Endothelial cell of umbilical vein (primary cell): Measurements from ENCODE around the gene TADA2B.

Experiments
- EZH2 ChIP-seq: IDR thresholded peaks from 2 replicates; pipeline ENCODE4 v1.6.1; 2012; ENCODE audit warnings: borderline replicate concordance, low read depth, mild to moderate bottlenecking, moderate library complexity, low read length, inconsistent platforms; ENCODE audit not compliant: severe bottlenecking
- FOS ChIP-seq: IDR thresholded peaks from 2 replicates; pipeline ENCODE4 v1.6.1; 2011; ENCODE audit warnings: mild to moderate bottlenecking, low read length, moderate library complexity, borderline replicate concordance; ENCODE audit not compliant: insufficient read depth
- GATA2 ChIP-seq: IDR thresholded peaks from 2 replicates; pipeline ENCODE4 v1.7.0; 2011; ENCODE audit warnings: low read depth, mild to moderate bottlenecking, moderate library complexity, mixed read lengths, low read length; ENCODE audit not compliant: insufficient read length, insufficient read depth
- JUN ChIP-seq: IDR thresholded peaks from 2 replicates; pipeline ENCODE4 v1.6.1; 2011; ENCODE audit warnings: borderline replicate concordance, low read depth; ENCODE audit not compliant: insufficient read length, insufficient read depth
- MYC ChIP-seq: IDR thresholded peaks from one replicate; pipeline ENCODE4 v1.6.1; 2011; ENCODE audit warnings: mild to moderate bottlenecking, low read depth, low read length
- POLR2A ChIP-seq: IDR thresholded peaks from 2 replicates; pipeline ENCODE4 v1.6.1; 2012; ENCODE audit warnings: low read depth, mild to moderate bottlenecking, control low read depth, low read length
- POLR2AphosphoS5 ChIP-seq: IDR thresholded peaks from 2 replicates; pipeline ENCODE4 v1.6.1; 2012; ENCODE audit warnings: low read depth, mild to moderate bottlenecking, control low read depth, low read length, moderate library complexity; ENCODE audit not compliant: insufficient read depth
- TF ChIP-seq, protein P1 (sequence below), 2 donors: IDR thresholded peaks; 1 replicate in 1 of 2; 2 replicates in 1 of 2; pipeline ENCODE4 v1.5.1; 2011; ENCODE audit warnings: low read length in 2 of 2, mild to moderate bottlenecking in 2 of 2, moderate library complexity in 2 of 2, control low read depth in 1 of 2, inconsistent platforms in 1 of 2, low read depth in 1 of 2; ENCODE audit not compliant: insufficient read depth in 1 of 2; ENCODE audit errors: extremely low read depth in 1 of 2
- TF ChIP-seq, protein P2 (sequence below): IDR thresholded peaks from 2 replicates; pipeline ENCODE4 v1.6.1; 2011; ENCODE audit not compliant: insufficient read depth, insufficient read length

DNA sequence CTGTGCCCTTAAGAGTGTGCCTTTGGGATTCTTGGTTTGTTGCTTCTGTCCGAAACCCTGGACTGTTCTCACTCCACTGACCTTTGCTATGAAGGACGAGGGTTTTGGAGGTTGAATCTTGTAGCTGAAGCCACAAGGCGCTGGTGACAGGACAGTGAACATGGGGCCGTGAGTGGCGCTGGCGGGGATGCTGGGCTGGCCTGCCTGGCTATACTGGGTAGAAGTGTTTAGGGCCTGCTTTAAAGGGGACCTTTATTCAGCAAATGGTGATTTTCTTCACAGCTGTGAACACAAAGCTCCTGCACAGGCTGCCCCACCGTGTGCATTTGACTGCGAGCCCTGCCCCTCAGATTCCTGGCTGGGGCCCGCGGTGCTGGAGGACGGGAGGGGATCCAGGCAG lies 27.1 kb upstream of the TADA2B start:
- TF ChIP-seq, protein P1, sequence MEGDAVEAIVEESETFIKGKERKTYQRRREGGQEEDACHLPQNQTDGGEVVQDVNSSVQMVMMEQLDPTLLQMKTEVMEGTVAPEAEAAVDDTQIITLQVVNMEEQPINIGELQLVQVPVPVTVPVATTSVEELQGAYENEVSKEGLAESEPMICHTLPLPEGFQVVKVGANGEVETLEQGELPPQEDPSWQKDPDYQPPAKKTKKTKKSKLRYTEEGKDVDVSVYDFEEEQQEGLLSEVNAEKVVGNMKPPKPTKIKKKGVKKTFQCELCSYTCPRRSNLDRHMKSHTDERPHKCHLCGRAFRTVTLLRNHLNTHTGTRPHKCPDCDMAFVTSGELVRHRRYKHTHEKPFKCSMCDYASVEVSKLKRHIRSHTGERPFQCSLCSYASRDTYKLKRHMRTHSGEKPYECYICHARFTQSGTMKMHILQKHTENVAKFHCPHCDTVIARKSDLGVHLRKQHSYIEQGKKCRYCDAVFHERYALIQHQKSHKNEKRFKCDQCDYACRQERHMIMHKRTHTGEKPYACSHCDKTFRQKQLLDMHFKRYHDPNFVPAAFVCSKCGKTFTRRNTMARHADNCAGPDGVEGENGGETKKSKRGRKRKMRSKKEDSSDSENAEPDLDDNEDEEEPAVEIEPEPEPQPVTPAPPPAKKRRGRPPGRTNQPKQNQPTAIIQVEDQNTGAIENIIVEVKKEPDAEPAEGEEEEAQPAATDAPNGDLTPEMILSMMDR (IDR thresholded peaks at IDR 0.05; ENCODE audit: extremely low read depth in 1 of 2, insufficient read depth in 1 of 2, low read depth in 1 of 2, low read length in 2 of 2) = no peak
- no peak for TF ChIP-seq POLR2A
- TF ChIP-seq MYC = no peak
- TF ChIP-seq, protein P2, sequence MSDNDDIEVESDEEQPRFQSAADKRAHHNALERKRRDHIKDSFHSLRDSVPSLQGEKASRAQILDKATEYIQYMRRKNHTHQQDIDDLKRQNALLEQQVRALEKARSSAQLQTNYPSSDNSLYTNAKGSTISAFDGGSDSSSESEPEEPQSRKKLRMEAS = no peak
- no peak for TF ChIP-seq GATA2
- no peak for TF ChIP-seq POLR2AphosphoS5
- no peak for TF ChIP-seq JUN
- no peak for TF ChIP-seq FOS
- TF ChIP-seq EZH2 = no peak
